GM12864 (cell line): ENCODE results near the gene CARNS1.

Experiments used
- DNase-seq: peaks from one replicate; pipeline ENCODE4 v3.0.0-alpha.2; 2011; ENCODE audit warnings: low read depth
- H3K4me3 ChIP-seq: 2 replicates; pipeline ENCODE4 v1.5.1; 2011; ENCODE audit warnings: mild to moderate bottlenecking, low read depth, low read length, control low read depth
- CTCF ChIP-seq: IDR thresholded peaks from 2 replicates; pipeline ENCODE4 v1.5.1; 2011; ENCODE audit warnings: low read depth, mild to moderate bottlenecking, moderate library complexity, low read length, control low read depth, inconsistent platforms; ENCODE audit errors: missing control alignments

Gene CARNS1

GRCh38 chr11:67392183-67392715 is 23.2 kb upstream of the CARNS1 start:
- TF ChIP-seq CTCF, result no peak
- DNase-seq, result no peak
- peak overlapping the region; percentile 95 for H3K4me3 ChIP-seq

- no peak for DNase-seq
- no peak overlapping the region for H3K4me3 ChIP-seq
- no peak for TF ChIP-seq CTCF
Observed at GRCh38 chr11:67393437-67393836, 22.0 kb upstream of the CARNS1 start.

GRCh38 chr11:67393990-67394389 is 21.5 kb upstream of the CARNS1 start:
- no peak for DNase-seq
- no peak overlapping the region for H3K4me3 ChIP-seq
- TF ChIP-seq CTCF, result no peak

- no peak for TF ChIP-seq CTCF
- H3K4me3 ChIP-seq, result no peak overlapping the region
- DNase-seq, result no peak
Observed at GRCh38 chr11:67395555-67396258, 19.8 kb upstream of the CARNS1 start.

- TF ChIP-seq CTCF, result no peak
- DNase-seq, result no peak
- no peak overlapping the region for H3K4me3 ChIP-seq
Observed at GRCh38 chr11:67396259-67396581, 19.3 kb upstream of the CARNS1 start.

GRCh38 chr11:67396587-67397389 is 18.7 kb upstream of the CARNS1 start:
- no peak overlapping the region for H3K4me3 ChIP-seq
- no peak for DNase-seq

More at GRCh38 chr11:67396587-67397389, 18.7 kb upstream of the CARNS1 start:
- no peak for TF ChIP-seq CTCF
